Measurements from ENCODE around the gene LIN28B.

LIN28B gene

DNA sequence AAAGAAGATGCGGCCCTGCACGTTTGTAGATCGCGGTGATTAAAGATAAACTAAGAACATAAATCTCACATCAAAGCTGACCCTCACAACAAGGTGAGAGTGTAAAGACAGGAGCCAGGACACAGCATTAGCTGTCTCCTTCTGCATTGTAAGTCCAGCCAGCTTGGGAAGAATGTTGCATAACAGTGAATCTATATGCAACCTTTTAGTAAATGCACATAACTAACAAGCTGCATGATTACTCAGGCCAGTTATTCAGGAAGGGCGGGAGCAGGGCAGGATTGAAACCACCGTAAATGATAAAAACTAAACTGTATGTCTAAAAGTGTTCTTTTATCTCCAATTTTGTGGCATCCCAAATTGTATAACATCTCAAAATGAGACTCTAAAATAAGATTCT lies 165.8 kb downstream of the LIN28B start:
- TF ChIP-seq GATA2 (IDR thresholded peaks at IDR 0.05; ENCODE audit: low read depth, low read length) (no peak), GATA3 (IDR thresholded peaks at IDR 0.05; ENCODE audit: low read depth, low read length) (no peak)

Data from SH-SY5Y (cell line).